NCI-H345 treated with DMSO at 0.1 percent for 48 hours (cell line): Measurements from ENCODE around the gene DSE.

Experiments used
- DNase-seq: peaks from one replicate; lab custom pipeline; 2025; ENCODE audit not compliant: unreplicated experiment; lab: John Stamatoyannopoulos, UW

Gene DSE

GRCh38 chr6:116444575-116444974, 73.8 kb downstream of the DSE start:
- DNase-seq, result no peak

GRCh38 chr6:116445102-116445501, 74.4 kb downstream of the DSE start:
- no peak for DNase-seq

- no peak for DNase-seq
Observed at GRCh38 chr6:116446399-116446798, 75.7 kb downstream of the DSE start.

GRCh38 chr6:116447052-116447451, 76.3 kb downstream of the DSE start:
- no peak for DNase-seq

GRCh38 chr6:116447496-116448011, 76.8 kb downstream of the DSE start:
- DNase-seq, result no peak

GRCh38 chr6:116449565-116449964, 78.8 kb downstream of the DSE start:
- no peak for DNase-seq

GRCh38 chr6:116450185-116450710, 79.5 kb downstream of the DSE start:
- DNase-seq, result no peak

- no peak for DNase-seq
Observed at GRCh38 chr6:116450769-116451740, 80.3 kb downstream of the DSE start.

- DNase-seq, result no peak
Observed at GRCh38 chr6:116451916-116452315, 81.2 kb downstream of the DSE start.

GRCh38 chr6:116452531-116452930, 81.8 kb downstream of the DSE start:
- no peak for DNase-seq

- DNase-seq, result no peak
Observed at GRCh38 chr6:116456106-116456505, 85.4 kb downstream of the DSE start.

GRCh38 chr6:116456927-116457326, 86.2 kb downstream of the DSE start:
- DNase-seq, result no peak

- DNase-seq, result no peak
Observed at GRCh38 chr6:116458264-116458663, 87.5 kb downstream of the DSE start.

GRCh38 chr6:116459927-116460326, 89.2 kb downstream of the DSE start:
- DNase-seq, result no peak

- DNase-seq, result no peak
Observed at GRCh38 chr6:116461331-116461931, 90.7 kb downstream of the DSE start, which contains the start of gene CALHM6. Gene CALHM6 (plus strand): TSS chr6:116461375. CDS start chr6:116461930, 555 bp downstream.

- peak; percentile 33 for DNase-seq
Observed at GRCh38 chr6:116461932-116462885, 91.5 kb downstream of the DSE start.

- DNase-seq, result no peak
Observed at GRCh38 chr6:116463301-116463700, 92.6 kb downstream of the DSE start.

- no peak for DNase-seq
Observed at GRCh38 chr6:116465246-116465645, 94.5 kb downstream of the DSE start.

- no peak for DNase-seq
Observed at GRCh38 chr6:116467096-116467495, 96.3 kb downstream of the DSE start.

GRCh38 chr6:116467514-116467913, 96.8 kb downstream of the DSE start:
- no peak for DNase-seq

- no peak for DNase-seq
Observed at GRCh38 chr6:116468293-116468692, 97.5 kb downstream of the DSE start.
